ENCODE results near the gene DAAM1.

Gene DAAM1

GRCh38 chr14:59339524-59340330, 151.3 kb downstream of the DAAM1 start:
- no peaks in the 10 kb centered on the region for H3K4me1 ChIP-seq (ENCODE audit: control extremely low read depth in 1 of 4, control insufficient read depth in 4 of 4, insufficient read depth in 4 of 4, low read length in 3 of 4)
- H3K27me3 ChIP-seq (replicated peaks in 2 of 5; ENCODE audit: control insufficient read depth in 4 of 5, insufficient read depth in 5 of 5, low read length in 4 of 5): no peaks in the 10 kb centered on the region
- no peak overlapping the region for H3K4me3 ChIP-seq (ENCODE audit: control insufficient read depth in 1 of 7, extremely low read depth in 1 of 7, insufficient read depth in 4 of 7, low read depth in 2 of 7, low read length in 6 of 7)
- ChIA-PET CTCF (interaction anchor here (0.7 to 1.2 kb wide), 3 partner anchors 13 to 21 kb away, joined by 3 read pairs; no protein-coding TSS in a partner anchor), POLR2A (no interaction called here)
- DNase-seq: no peak
- 100% methylated on average over 5 of the region's 6 CpGs for WGBS (ENCODE audit: insufficient coverage)
- no peak overlapping the region for H3K27ac ChIP-seq (ENCODE audit: insufficient read depth in 1 of 2, low read depth in 1 of 2, low read length in 2 of 2, poor library complexity in 1 of 2, severe bottlenecking in 2 of 2)
- peaks cover 0 to 8% (median 3%) of the 10 kb centered on the region in 4 experiments for H3K36me3 ChIP-seq (ENCODE audit: control insufficient read depth in 4 of 4, insufficient read depth in 4 of 4, low read length in 3 of 4)
- no peaks in the 10 kb centered on the region for H3K9me3 ChIP-seq (ENCODE audit: control extremely low read depth in 1 of 5, control insufficient read depth in 4 of 5, insufficient read depth in 2 of 5, low read depth in 1 of 5, low read length in 4 of 5)

- Histone ChIP-seq H3K4me1 (ENCODE audit: control extremely low read depth in 1 of 4, control insufficient read depth in 4 of 4, insufficient read depth in 4 of 4, low read length in 3 of 4) (no peaks in the 10 kb centered on the region), H3K4me3 (ENCODE audit: control insufficient read depth in 1 of 7, extremely low read depth in 1 of 7, insufficient read depth in 4 of 7, low read depth in 2 of 7, low read length in 6 of 7) (no peak overlapping the region), H3K27ac (ENCODE audit: insufficient read depth in 1 of 2, low read depth in 1 of 2, low read length in 2 of 2, poor library complexity in 1 of 2, severe bottlenecking in 2 of 2) (no peak overlapping the region), H3K9me3 (ENCODE audit: control extremely low read depth in 1 of 5, control insufficient read depth in 4 of 5, insufficient read depth in 2 of 5, low read depth in 1 of 5, low read length in 4 of 5) (no peaks in the 10 kb centered on the region), H3K27me3 (replicated peaks in 2 of 5; ENCODE audit: control insufficient read depth in 4 of 5, insufficient read depth in 5 of 5, low read length in 4 of 5) (no peaks in the 10 kb centered on the region), H3K36me3 (ENCODE audit: control insufficient read depth in 4 of 4, insufficient read depth in 4 of 4, low read length in 3 of 4) (peaks cover 0 to 8% (median 3%) of the 10 kb centered on the region in 4 experiments)
- ChIA-PET POLR2A (no interaction called here), CTCF (no interaction called here)
- no CpG with 5 or more reads among the region's 4 CpGs for WGBS (ENCODE audit: insufficient coverage)
- DNase-seq: no peak
Measured at GRCh38 chr14:59341858-59342477, 153.5 kb downstream of the DAAM1 start.

- no peak for DNase-seq
- 94% methylated on average over 10 of the region's 11 CpGs for WGBS (ENCODE audit: insufficient coverage)
- ChIA-PET CTCF (interaction anchor here (1.5 kb wide), 1 partner anchor 12 kb away, joined by 3 read pairs; no protein-coding TSS in a partner anchor), POLR2A (no interaction called here)
- H3K27me3 ChIP-seq (replicated peaks in 2 of 5; ENCODE audit: control insufficient read depth in 4 of 5, insufficient read depth in 5 of 5, low read length in 4 of 5): no peaks in the 10 kb centered on the region
- peaks cover 0 to 8% (median under 1%) of the 10 kb centered on the region in 4 experiments for H3K36me3 ChIP-seq (ENCODE audit: control insufficient read depth in 4 of 4, insufficient read depth in 4 of 4, low read length in 3 of 4)
- H3K4me1 ChIP-seq (ENCODE audit: control extremely low read depth in 1 of 4, control insufficient read depth in 4 of 4, insufficient read depth in 4 of 4, low read length in 3 of 4): no peaks in the 10 kb centered on the region
- no peak overlapping the region for H3K4me3 ChIP-seq (ENCODE audit: control insufficient read depth in 1 of 7, extremely low read depth in 1 of 7, insufficient read depth in 4 of 7, low read depth in 2 of 7, low read length in 6 of 7)
- H3K9me3 ChIP-seq (ENCODE audit: control extremely low read depth in 1 of 5, control insufficient read depth in 4 of 5, insufficient read depth in 2 of 5, low read depth in 1 of 5, low read length in 4 of 5): no peaks in the 10 kb centered on the region
- no peak overlapping the region for H3K27ac ChIP-seq (ENCODE audit: insufficient read depth in 1 of 2, low read depth in 1 of 2, low read length in 2 of 2, poor library complexity in 1 of 2, severe bottlenecking in 2 of 2)
Measured at GRCh38 chr14:59342516-59343484, 154.3 kb downstream of the DAAM1 start.

GRCh38 chr14:59343585-59343984, 155.1 kb downstream of the DAAM1 start:
- POLR2A ChIA-PET: no interaction called here
- CTCF ChIA-PET: interaction anchor here (0.8 to 1.5 kb wide), 3 partner anchors 11 to 18 kb away, joined by 3 read pairs; no protein-coding TSS in a partner anchor
- no peaks in the 10 kb centered on the region for H3K9me3 ChIP-seq (ENCODE audit: control extremely low read depth in 1 of 5, control insufficient read depth in 4 of 5, insufficient read depth in 2 of 5, low read depth in 1 of 5, low read length in 4 of 5)
- 100% methylated on average over 2 of the region's 3 CpGs for WGBS (ENCODE audit: insufficient coverage)
- DNase-seq: no peak
- H3K4me1 ChIP-seq (ENCODE audit: control extremely low read depth in 1 of 4, control insufficient read depth in 4 of 4, insufficient read depth in 4 of 4, low read length in 3 of 4): no peaks in the 10 kb centered on the region
- H3K27me3 ChIP-seq (replicated peaks in 2 of 5; ENCODE audit: control insufficient read depth in 4 of 5, insufficient read depth in 5 of 5, low read length in 4 of 5): no peaks in the 10 kb centered on the region
- H3K27ac ChIP-seq (ENCODE audit: insufficient read depth in 1 of 2, low read depth in 1 of 2, low read length in 2 of 2, poor library complexity in 1 of 2, severe bottlenecking in 2 of 2): no peak overlapping the region
- H3K4me3 ChIP-seq (ENCODE audit: control insufficient read depth in 1 of 7, extremely low read depth in 1 of 7, insufficient read depth in 4 of 7, low read depth in 2 of 7, low read length in 6 of 7): no peak overlapping the region
- H3K36me3 ChIP-seq (ENCODE audit: control insufficient read depth in 4 of 4, insufficient read depth in 4 of 4, low read length in 3 of 4): peaks cover 0 to 8% (median 4%) of the 10 kb centered on the region in 4 experiments

- POLR2A ChIA-PET: interaction anchor here (0.7 kb wide), 1 partner anchor 104 kb away, joined by 4 read pairs; no protein-coding TSS in a partner anchor
- Histone ChIP-seq H3K4me3 (ENCODE audit: control insufficient read depth in 1 of 7, extremely low read depth in 1 of 7, insufficient read depth in 4 of 7, low read depth in 2 of 7, low read length in 6 of 7) (no peak overlapping the region), H3K4me1 (ENCODE audit: control extremely low read depth in 1 of 4, control insufficient read depth in 4 of 4, insufficient read depth in 4 of 4, low read length in 3 of 4) (no peaks in the 10 kb centered on the region), H3K9me3 (ENCODE audit: control extremely low read depth in 1 of 5, control insufficient read depth in 4 of 5, insufficient read depth in 2 of 5, low read depth in 1 of 5, low read length in 4 of 5) (no peaks in the 10 kb centered on the region), H3K27ac (ENCODE audit: insufficient read depth in 1 of 2, low read depth in 1 of 2, low read length in 2 of 2, poor library complexity in 1 of 2, severe bottlenecking in 2 of 2) (no peak overlapping the region), H3K27me3 (replicated peaks in 2 of 5; ENCODE audit: control insufficient read depth in 4 of 5, insufficient read depth in 5 of 5, low read length in 4 of 5) (no peaks in the 10 kb centered on the region), H3K36me3 (ENCODE audit: control insufficient read depth in 4 of 4, insufficient read depth in 4 of 4, low read length in 3 of 4) (peaks cover 0 to 10% (median 5%) of the 10 kb centered on the region in 4 experiments)
- CTCF ChIA-PET: interaction anchor here (0.8 to 1.5 kb wide), 3 partner anchors 11 to 18 kb away, joined by 3 read pairs; no protein-coding TSS in a partner anchor
- no peak for DNase-seq
- WGBS (ENCODE audit: insufficient coverage): 93% methylated on average over 3 of the region's 4 CpGs
Measured at GRCh38 chr14:59344016-59344415, 155.5 kb downstream of the DAAM1 start.

- Histone ChIP-seq H3K27ac (ENCODE audit: insufficient read depth in 1 of 2, low read depth in 1 of 2, low read length in 2 of 2, poor library complexity in 1 of 2, severe bottlenecking in 2 of 2) (no peak overlapping the region), H3K27me3 (replicated peaks in 2 of 5; ENCODE audit: control insufficient read depth in 4 of 5, insufficient read depth in 5 of 5, low read length in 4 of 5) (no peaks in the 10 kb centered on the region), H3K4me1 (ENCODE audit: control extremely low read depth in 1 of 4, control insufficient read depth in 4 of 4, insufficient read depth in 4 of 4, low read length in 3 of 4) (no peaks in the 10 kb centered on the region), H3K9me3 (ENCODE audit: control extremely low read depth in 1 of 5, control insufficient read depth in 4 of 5, insufficient read depth in 2 of 5, low read depth in 1 of 5, low read length in 4 of 5) (no peaks in the 10 kb centered on the region), H3K4me3 (ENCODE audit: control insufficient read depth in 1 of 7, extremely low read depth in 1 of 7, insufficient read depth in 4 of 7, low read depth in 2 of 7, low read length in 6 of 7) (no peak overlapping the region), H3K36me3 (ENCODE audit: control insufficient read depth in 4 of 4, insufficient read depth in 4 of 4, low read length in 3 of 4) (peaks cover 0 to 13% (median 4%) of the 10 kb centered on the region in 4 experiments)
- POLR2A ChIA-PET: interaction anchor here (0.7 kb wide), 1 partner anchor 105 kb away, joined by 4 read pairs; no protein-coding TSS in a partner anchor
- CTCF ChIA-PET: interaction anchor here (1.1 to 1.5 kb wide), 2 partner anchors 10 to 14 kb away, joined by 3 read pairs; no protein-coding TSS in a partner anchor
- WGBS (ENCODE audit: insufficient coverage): 98% methylated on average over 8 of the region's 10 CpGs
- DNase-seq: no peak
Measured at GRCh38 chr14:59344691-59345455, 156.4 kb downstream of the DAAM1 start.

Data from common myeloid progenitor, CD34-positive (primary cell).